Activated CD4-positive, alpha-beta memory T cell treated with anti-CD3 and anti-CD28 coated beads for 36 hours (primary cell): ENCODE results near the gene SERPINA4. TPM values are rescaled to one million over a fixed set of nuclear protein-coding genes. Genes with fewer than 3 reads are reported as not detected.

Experiments
- CTCF ChIA-PET: fragments of 350-600 bp; sonication (Branson Sonifier 250); formaldehyde crosslinking; loops from one replicate; lab custom pipeline; 2021; ENCODE audit warnings: antibody characterized with exemption, inconsistent platforms; lab: Charles Lee
- POLR2A ChIA-PET: fragments of 350-600 bp; sonication (Branson Sonifier 250); formaldehyde crosslinking; loops from one replicate; lab custom pipeline; 2021; ENCODE audit warnings: antibody characterized with exemption; lab: Charles Lee
- DNase-seq: peaks from one replicate; pipeline ENCODE4 v3.0.0-alpha.2; 2020
- H3K27ac Mint-ChIP-seq: one replicate; pipeline ENCODE4 v1.8.0; 2021; ENCODE audit warnings: mixed read lengths
- H3K27me3 Mint-ChIP-seq: one replicate; pipeline ENCODE4 v1.8.0; 2021; ENCODE audit warnings: mixed read lengths
- H3K36me3 Mint-ChIP-seq: one replicate; pipeline ENCODE4 v1.8.0; 2021; ENCODE audit warnings: mixed read lengths
- H3K4me1 Mint-ChIP-seq: one replicate; pipeline ENCODE4 v1.8.0; 2021; ENCODE audit warnings: low read depth, mixed read lengths
- H3K4me3 Mint-ChIP-seq: one replicate; pipeline ENCODE4 v1.8.0; 2021; ENCODE audit warnings: mild to moderate bottlenecking, mixed read lengths
- H3K9me3 Mint-ChIP-seq: one replicate; pipeline ENCODE4 v1.8.0; 2021; ENCODE audit warnings: mixed read lengths
- intact Hi-C: fragments of 100-400 bp; cut with micrococcal nuclease; formaldehyde crosslinking; loops from one replicate; pipeline ENCODE4 v1.15.1; 2023
- total RNA-seq, 2 experiments: library from RNA; stranded (reverse); gene quantifications; one replicate each; pipeline ENCODE4 v1.2.3, GENCODE V29; 2021

SERPINA4 gene
- total RNA-seq, 2 experiments from 2014 or later = not detected

- H3K9me3 Mint-ChIP-seq = no peaks in the 10 kb centered on the region
- no peak overlapping the region for H3K27ac Mint-ChIP-seq
- no peak overlapping the region for H3K4me3 Mint-ChIP-seq
Observed at GRCh38 chr14:94535506-94535905, 25.7 kb upstream of the SERPINA4 start.

GRCh38 chr14:94536836-94537235 lies 24.4 kb upstream of the SERPINA4 start:
- peaks cover 20% of the 10 kb centered on the region for H3K27me3 Mint-ChIP-seq
- H3K27ac Mint-ChIP-seq = no peak overlapping the region
- H3K9me3 Mint-ChIP-seq = no peaks in the 10 kb centered on the region
- H3K4me1 Mint-ChIP-seq = no peaks in the 10 kb centered on the region
- ChIA-PET POLR2A (no interaction called here), CTCF (no interaction called here)
- no peaks in the 10 kb centered on the region for H3K36me3 Mint-ChIP-seq
- no peak for DNase-seq
- intact Hi-C loops = no loop called here
- H3K4me3 Mint-ChIP-seq = no peak overlapping the region

More at GRCh38 chr14:94535506-94535905, 25.7 kb upstream of the SERPINA4 start:
- Mint-ChIP-seq H3K27me3 (peaks cover 22% of the 10 kb centered on the region), H3K36me3 (no peaks in the 10 kb centered on the region), H3K4me1 (no peaks in the 10 kb centered on the region)
- ChIA-PET POLR2A (no interaction called here), CTCF (interaction anchor here (2.6 kb wide), 1 partner anchor 14 kb away, joined by 7 read pairs; no protein-coding TSS in a partner anchor)
- intact Hi-C loops = no loop called here
- no peak for DNase-seq

- Mint-ChIP-seq H3K27ac (no peak overlapping the region), H3K36me3 (no peaks in the 10 kb centered on the region), H3K4me1 (no peaks in the 10 kb centered on the region), H3K27me3 (peaks cover 22% of the 10 kb centered on the region), H3K9me3 (no peaks in the 10 kb centered on the region), H3K4me3 (no peak overlapping the region)
- intact Hi-C loops = no loop called here
- DNase-seq = no peak
- ChIA-PET POLR2A (no interaction called here), CTCF (interaction anchor here (2.0 kb wide), 1 partner anchor 11 kb away, joined by 11 read pairs; no protein-coding TSS in a partner anchor)
Observed at GRCh38 chr14:94538070-94538740, 23.0 kb upstream of the SERPINA4 start.

- ChIA-PET CTCF (interaction anchor here (0.8 to 2.0 kb wide), 2 partner anchors 10 kb away, joined by 3 to 11 read pairs; no protein-coding TSS in a partner anchor), POLR2A (no interaction called here)
- no peaks in the 10 kb centered on the region for H3K4me1 Mint-ChIP-seq
- intact Hi-C loops = no loop called here
- peaks cover 16% of the 10 kb centered on the region for H3K27me3 Mint-ChIP-seq
- no peak for DNase-seq
- no peaks in the 10 kb centered on the region for H3K9me3 Mint-ChIP-seq
- no peaks in the 10 kb centered on the region for H3K36me3 Mint-ChIP-seq
- no peak overlapping the region for H3K27ac Mint-ChIP-seq
- no peak overlapping the region for H3K4me3 Mint-ChIP-seq
Observed at GRCh38 chr14:94539181-94539580, 22.1 kb upstream of the SERPINA4 start.

GRCh38 chr14:94540031-94540794 lies 21.0 kb upstream of the SERPINA4 start:
- Mint-ChIP-seq H3K9me3 (no peaks in the 10 kb centered on the region), H3K27ac (no peak overlapping the region), H3K4me3 (no peak overlapping the region), H3K36me3 (no peaks in the 10 kb centered on the region), H3K4me1 (no peaks in the 10 kb centered on the region), H3K27me3 (peaks cover 16% of the 10 kb centered on the region)
- no peak for DNase-seq
- ChIA-PET CTCF (interaction anchor here (0.8 to 1.2 kb wide), 2 partner anchors 9 kb away, joined by 3 read pairs; no protein-coding TSS in a partner anchor), POLR2A (interaction anchor here (0.6 kb wide), 1 partner anchor 882 kb away, joined by 4 read pairs; no protein-coding TSS in a partner anchor)
- intact Hi-C loops = no loop called here

GRCh38 chr14:94541234-94541975 lies 19.8 kb upstream of the SERPINA4 start:
- CTCF ChIA-PET = interaction anchor here (0.6 to 1.2 kb wide), 2 partner anchors 8 to 109 kb away, joined by 3 read pairs; no protein-coding TSS in a partner anchor
- H3K36me3 Mint-ChIP-seq = no peaks in the 10 kb centered on the region
- no peak for DNase-seq
- H3K4me3 Mint-ChIP-seq = no peak overlapping the region
- H3K27me3 Mint-ChIP-seq = peaks cover 20% of the 10 kb centered on the region
- H3K27ac Mint-ChIP-seq = no peak overlapping the region
- H3K9me3 Mint-ChIP-seq = no peaks in the 10 kb centered on the region
- H3K4me1 Mint-ChIP-seq = no peaks in the 10 kb centered on the region
- intact Hi-C loops = no loop called here
- POLR2A ChIA-PET = no interaction called here

GRCh38 chr14:94542111-94542810 lies 19.0 kb upstream of the SERPINA4 start:
- intact Hi-C loops = no loop called here
- no peak overlapping the region for H3K4me3 Mint-ChIP-seq
- POLR2A ChIA-PET = no interaction called here
- H3K27ac Mint-ChIP-seq = no peak overlapping the region
- no peaks in the 10 kb centered on the region for H3K36me3 Mint-ChIP-seq
- peaks cover 20% of the 10 kb centered on the region for H3K27me3 Mint-ChIP-seq
- CTCF ChIA-PET = interaction anchor here (1.2 kb wide), 1 partner anchor 56 kb away, joined by 5 read pairs; no protein-coding TSS in a partner anchor
- H3K4me1 Mint-ChIP-seq = no peaks in the 10 kb centered on the region
- H3K9me3 Mint-ChIP-seq = peaks cover 2% of the 10 kb centered on the region
- DNase-seq = no peak

- ChIA-PET CTCF (interaction anchor here (1.2 kb wide), 1 partner anchor 56 kb away, joined by 5 read pairs; no protein-coding TSS in a partner anchor), POLR2A (no interaction called here)
- no peak overlapping the region for H3K4me3 Mint-ChIP-seq
- no peaks in the 10 kb centered on the region for H3K36me3 Mint-ChIP-seq
- peaks cover 2% of the 10 kb centered on the region for H3K9me3 Mint-ChIP-seq
- no peaks in the 10 kb centered on the region for H3K4me1 Mint-ChIP-seq
- no peak overlapping the region for H3K27ac Mint-ChIP-seq
- intact Hi-C loops = no loop called here
- DNase-seq = no peak
- H3K27me3 Mint-ChIP-seq = peaks cover 19% of the 10 kb centered on the region
Observed at GRCh38 chr14:94542811-94543440, 18.3 kb upstream of the SERPINA4 start.

GRCh38 chr14:94543449-94544124 lies 17.7 kb upstream of the SERPINA4 start:
- ChIA-PET POLR2A (no interaction called here), CTCF (interaction anchor here (1.2 kb wide), 1 partner anchor 57 kb away, joined by 5 read pairs; no protein-coding TSS in a partner anchor)
- intact Hi-C loops = no loop called here
- no peak for DNase-seq
- peaks cover 2% of the 10 kb centered on the region for H3K9me3 Mint-ChIP-seq
- no peak overlapping the region for H3K4me3 Mint-ChIP-seq
- H3K4me1 Mint-ChIP-seq = no peaks in the 10 kb centered on the region
- no peak overlapping the region for H3K27ac Mint-ChIP-seq
- H3K27me3 Mint-ChIP-seq = peaks cover 16% of the 10 kb centered on the region
- no peaks in the 10 kb centered on the region for H3K36me3 Mint-ChIP-seq

- CTCF ChIA-PET = no interaction called here
- intact Hi-C loops = loop anchor here (5.0 kb wide), 1 partner anchor 112 kb away; no protein-coding TSS in a partner anchor
Observed at GRCh38 chr14:94544726-94545125, 16.5 kb upstream of the SERPINA4 start.

More at GRCh38 chr14:94544726-94545125, 16.5 kb upstream of the SERPINA4 start:
- no peaks in the 10 kb centered on the region for H3K4me1 Mint-ChIP-seq
- POLR2A ChIA-PET = no interaction called here
- no peak overlapping the region for H3K4me3 Mint-ChIP-seq
- H3K27ac Mint-ChIP-seq = no peak overlapping the region
- H3K36me3 Mint-ChIP-seq = no peaks in the 10 kb centered on the region
- H3K9me3 Mint-ChIP-seq = peaks cover 2% of the 10 kb centered on the region
- H3K27me3 Mint-ChIP-seq = peaks cover 10% of the 10 kb centered on the region
- no peak for DNase-seq
